Activated naive CD4-positive, alpha-beta T cell (primary cell): ENCODE data around the gene CNTN2.

Source experiments
- DNase-seq, 4 experiments: peaks; one replicate each; lab custom pipeline; 2025; lab: John Stamatoyannopoulos, UW

CNTN2 gene

GRCh38 chr1:205122489-205122882, 79.5 kb downstream of the CNTN2 start:
- DNase-seq: no peak

GRCh38 chr1:205124726-205125125, 81.7 kb downstream of the CNTN2 start:
- no peak for DNase-seq

DNA sequence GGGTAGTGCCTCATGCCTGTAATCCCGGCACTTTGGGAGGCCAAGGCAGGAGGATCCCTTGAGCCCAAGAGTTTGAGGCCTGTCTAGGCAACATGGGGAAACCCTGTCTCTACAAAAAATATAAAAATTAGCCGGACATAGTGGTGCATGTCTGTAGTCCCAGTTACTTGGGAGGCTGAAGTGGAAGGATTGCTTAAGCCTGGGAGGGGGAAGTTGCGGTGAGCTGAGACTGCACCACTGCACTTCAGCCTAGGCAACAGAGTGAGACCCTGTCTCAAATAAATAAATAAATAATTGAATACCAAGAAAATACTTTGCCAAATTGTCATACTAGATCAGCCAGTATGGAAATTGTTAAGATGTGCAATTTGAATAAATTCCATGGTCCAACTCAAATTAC, 84.6 kb downstream of the CNTN2 start:
- DNase-seq: no peak
